Cardiac fibroblast (primary cell): ENCODE measurements around the gene ADAM12.

Experiments
- DNase-seq, 2 donors: peaks; one replicate each; pipeline versions ENCODE4 v3.0.0 to v3.0.0-alpha.2; 2010; ENCODE audit warnings: low read depth in 2 of 2
- H3K4me3 ChIP-seq, 2 donors: replicated peaks in 1 of 2; 1 replicate in 1 of 2; 2 replicates in 1 of 2; pipeline ENCODE4 v1.5.1; 2011; ENCODE audit warnings: low read depth in 2 of 2, low read length in 2 of 2, mild to moderate bottlenecking in 2 of 2, moderate library complexity in 1 of 2
- CTCF ChIP-seq: IDR thresholded peaks from one replicate; pipeline ENCODE4 v1.5.1; 2011; ENCODE audit warnings: low read depth, mild to moderate bottlenecking, low read length, inconsistent platforms

The ADAM12 gene

GRCh38 chr10:126397640-126398382 is 9.5 kb upstream of the ADAM12 start:
- TF ChIP-seq CTCF, result no peak
- H3K4me3 ChIP-seq, result no peak overlapping the region
- peak; percentile 92 to 99 for DNase-seq

- DNase-seq, result peak in 1 of 2 donors; percentile 33
- no peak for TF ChIP-seq CTCF
- H3K4me3 ChIP-seq, result no peak overlapping the region
Observed at GRCh38 chr10:126397156-126397555, 8.9 kb upstream of the ADAM12 start.

- no peak for DNase-seq
- H3K4me3 ChIP-seq, result no peak overlapping the region
- TF ChIP-seq CTCF, result no peak
Observed at GRCh38 chr10:126394948-126395347, 6.7 kb upstream of the ADAM12 start.

GRCh38 chr10:126393076-126393475 is 4.8 kb upstream of the ADAM12 start:
- no peak for TF ChIP-seq CTCF
- H3K4me3 ChIP-seq, result no peak overlapping the region
- no peak for DNase-seq

GRCh38 chr10:126392469-126392868 is 4.2 kb upstream of the ADAM12 start:
- DNase-seq, result no peak
- TF ChIP-seq CTCF, result no peak
- no peak overlapping the region for H3K4me3 ChIP-seq

GRCh38 chr10:126392068-126392467 is 3.8 kb upstream of the ADAM12 start:
- no peak for TF ChIP-seq CTCF
- H3K4me3 ChIP-seq, result no peak overlapping the region
- DNase-seq, result no peak
